Stimulated activated CD4-positive, alpha-beta T cell treated with anti-CD3 and anti-CD28 coated beads, Interleukin-15, amount 100 ng/mL, for 1 hour (primary cell): Measurements from ENCODE around the gene TBX18.

Experiments
- DNase-seq, 2 donors: peaks; one replicate each; pipeline ENCODE4 v3.0.0-alpha.2; 2020; ENCODE audit warnings: low read depth in 1 of 2, low spot score in 1 of 2

TBX18 gene

DNA sequence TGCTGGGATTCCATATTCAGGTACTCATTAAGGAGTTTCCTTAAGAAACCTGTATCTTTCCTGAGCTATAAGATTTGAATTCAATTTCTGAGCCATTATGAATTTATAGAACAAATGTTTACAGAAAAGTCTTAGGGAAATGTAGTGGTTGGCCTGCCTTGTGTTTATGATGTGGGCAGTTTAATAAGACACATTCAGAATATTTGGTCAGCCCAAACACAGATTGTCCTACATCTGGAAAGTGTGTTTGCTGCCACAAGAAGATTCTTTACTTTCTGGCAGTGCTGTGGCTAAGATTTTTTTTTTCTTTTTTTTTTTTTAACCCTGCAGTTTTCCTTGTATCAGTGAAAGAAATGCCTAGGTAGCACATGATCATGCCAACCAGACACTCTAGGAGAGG is 15.2 kb downstream of the TBX18 start:
- no peak for DNase-seq

GRCh38 chr6:84748376-84748775 is 16.0 kb downstream of the TBX18 start:
- no peak for DNase-seq

- no peak for DNase-seq
Observed at GRCh38 chr6:84743616-84744015, 20.8 kb downstream of the TBX18 start.

DNA sequence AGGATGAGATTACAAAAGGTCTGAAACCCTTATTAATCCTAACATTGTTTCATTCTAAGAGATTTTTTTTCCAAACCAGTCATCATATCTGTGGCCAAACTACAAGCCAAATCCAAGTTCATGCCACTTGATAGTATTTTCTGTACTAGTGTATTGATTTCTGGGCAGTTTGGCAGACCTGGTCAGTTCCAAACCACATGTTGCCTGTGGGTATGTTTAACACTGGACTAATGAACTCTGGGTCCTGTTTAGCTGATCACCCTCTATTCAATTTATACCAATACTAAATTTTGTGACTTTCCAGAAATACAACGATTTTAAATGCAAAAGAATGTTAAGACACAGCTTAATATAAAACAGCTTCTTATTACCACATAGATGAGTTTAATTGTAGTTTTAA is 24.0 kb downstream of the TBX18 start:
- no peak for DNase-seq

GRCh38 chr6:84739866-84740208 is 24.6 kb downstream of the TBX18 start:
- DNase-seq = no peak

DNA sequence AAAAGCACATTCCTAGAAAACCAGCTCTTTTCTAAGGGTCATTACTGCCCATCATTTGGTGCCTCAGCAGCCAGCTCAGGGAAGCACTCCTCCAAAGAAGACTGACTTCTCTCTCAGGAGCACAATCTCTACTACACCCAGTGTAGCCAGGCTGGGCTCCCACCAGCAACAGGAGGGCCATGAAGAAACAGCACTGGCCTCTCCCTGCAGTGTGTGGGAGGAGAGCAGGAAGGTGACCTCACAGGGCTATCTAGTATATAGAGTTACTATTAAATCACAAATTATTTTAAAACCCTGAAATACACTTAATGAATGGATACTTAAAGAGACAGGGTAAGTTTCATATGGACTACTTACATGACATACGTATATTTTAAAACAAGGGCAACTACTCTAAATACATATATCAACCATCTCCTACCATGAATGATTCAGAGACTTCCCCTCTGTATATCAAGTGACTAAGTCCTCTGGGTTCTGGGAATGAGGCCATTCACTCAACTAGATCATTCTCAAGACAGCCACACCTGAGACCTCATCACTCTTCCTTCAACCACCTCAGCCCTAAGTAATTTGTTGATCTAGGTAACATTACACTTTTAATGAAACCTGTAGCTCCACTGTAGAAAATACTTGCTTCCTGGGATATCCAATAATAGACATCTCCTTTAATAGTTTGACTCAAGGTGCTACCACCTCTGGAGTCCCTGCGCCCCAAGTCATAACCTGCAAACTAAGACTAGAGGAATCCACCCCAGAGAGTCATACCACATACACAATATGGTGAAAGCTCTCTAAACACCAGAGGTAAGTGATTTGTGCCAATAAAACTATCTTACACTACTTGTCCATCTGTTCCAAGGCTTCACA is 25.2 kb downstream of the TBX18 start:
- DNase-seq = no peak

GRCh38 chr6:84733889-84734288 is 30.5 kb downstream of the TBX18 start:
- DNase-seq = no peak

DNA sequence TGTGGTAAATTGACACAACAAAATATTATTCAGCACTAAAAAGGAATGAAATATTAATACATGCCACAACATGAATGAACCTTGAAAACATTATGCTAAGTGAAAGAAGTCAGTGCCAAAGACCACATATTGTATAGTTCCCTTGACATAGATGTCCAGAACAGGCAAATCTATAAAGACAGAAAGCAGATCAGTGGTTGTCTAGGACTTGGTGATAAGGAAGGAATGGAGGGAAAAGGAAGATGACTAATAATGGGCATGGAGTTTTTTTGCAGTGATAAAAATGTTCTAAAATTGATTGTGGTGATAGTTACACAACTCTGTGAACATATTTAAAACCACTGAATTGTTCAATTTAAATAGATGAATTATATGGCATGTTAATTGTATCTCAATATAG is 32.5 kb downstream of the TBX18 start:
- DNase-seq = no peak

DNA sequence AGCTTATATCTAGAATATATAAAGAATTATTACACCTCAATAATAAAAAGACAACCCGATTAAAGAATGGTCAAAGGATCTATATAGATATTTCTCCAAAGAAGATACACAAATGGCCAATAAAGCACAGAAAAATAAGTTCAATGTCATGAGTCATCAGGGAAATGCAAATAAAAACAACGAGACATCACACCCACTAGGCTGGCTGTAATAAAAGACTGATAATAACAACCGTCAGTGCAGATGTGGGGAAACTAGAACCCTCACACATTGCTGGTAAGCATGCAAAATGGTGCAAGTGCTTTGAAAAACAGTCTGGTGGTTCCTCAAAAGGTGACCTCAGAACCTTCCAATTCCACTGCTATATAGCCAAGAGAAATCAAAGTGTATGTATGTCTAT is 33.0 kb downstream of the TBX18 start:
- DNase-seq = no peak

DNA sequence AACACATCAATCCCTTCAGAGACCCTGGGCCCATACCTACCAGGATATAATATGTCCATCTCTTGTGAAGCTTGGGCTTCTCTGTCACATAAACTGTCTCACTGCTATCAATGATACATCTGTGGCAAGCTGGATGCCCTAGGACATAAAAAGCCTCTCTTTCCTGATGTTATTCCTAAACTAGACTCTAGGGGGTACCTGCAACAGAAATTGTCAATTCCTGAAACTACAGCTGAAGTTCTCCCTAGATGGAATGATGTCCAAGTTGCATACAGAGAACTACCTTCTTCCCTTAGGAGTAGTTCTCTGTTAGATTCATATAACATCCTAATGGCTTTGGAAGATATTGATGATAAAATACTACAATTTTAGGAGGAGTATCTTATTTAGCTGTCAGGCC is 35.8 kb downstream of the TBX18 start:
- DNase-seq = no peak

DNA sequence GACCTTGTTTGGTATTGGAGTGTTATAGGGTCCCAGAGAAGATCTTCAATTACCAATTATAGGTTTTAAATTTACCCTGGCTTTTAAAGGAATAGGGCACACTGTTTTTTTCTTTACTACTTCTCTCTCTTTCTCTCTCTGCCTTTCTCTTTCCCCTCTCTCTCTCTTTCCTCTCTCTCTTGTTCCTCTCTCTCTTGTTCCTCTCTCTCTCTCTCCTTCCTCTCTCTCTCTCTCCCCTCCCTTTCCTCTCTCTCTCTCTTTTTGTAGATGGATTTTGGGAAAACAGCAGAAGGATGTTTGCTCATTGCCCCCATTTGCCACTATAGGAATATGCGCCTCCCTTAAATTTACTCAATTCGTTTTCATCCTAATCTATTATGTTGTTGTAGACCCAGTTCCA is 45.2 kb downstream of the TBX18 start:
- DNase-seq = no peak

DNA sequence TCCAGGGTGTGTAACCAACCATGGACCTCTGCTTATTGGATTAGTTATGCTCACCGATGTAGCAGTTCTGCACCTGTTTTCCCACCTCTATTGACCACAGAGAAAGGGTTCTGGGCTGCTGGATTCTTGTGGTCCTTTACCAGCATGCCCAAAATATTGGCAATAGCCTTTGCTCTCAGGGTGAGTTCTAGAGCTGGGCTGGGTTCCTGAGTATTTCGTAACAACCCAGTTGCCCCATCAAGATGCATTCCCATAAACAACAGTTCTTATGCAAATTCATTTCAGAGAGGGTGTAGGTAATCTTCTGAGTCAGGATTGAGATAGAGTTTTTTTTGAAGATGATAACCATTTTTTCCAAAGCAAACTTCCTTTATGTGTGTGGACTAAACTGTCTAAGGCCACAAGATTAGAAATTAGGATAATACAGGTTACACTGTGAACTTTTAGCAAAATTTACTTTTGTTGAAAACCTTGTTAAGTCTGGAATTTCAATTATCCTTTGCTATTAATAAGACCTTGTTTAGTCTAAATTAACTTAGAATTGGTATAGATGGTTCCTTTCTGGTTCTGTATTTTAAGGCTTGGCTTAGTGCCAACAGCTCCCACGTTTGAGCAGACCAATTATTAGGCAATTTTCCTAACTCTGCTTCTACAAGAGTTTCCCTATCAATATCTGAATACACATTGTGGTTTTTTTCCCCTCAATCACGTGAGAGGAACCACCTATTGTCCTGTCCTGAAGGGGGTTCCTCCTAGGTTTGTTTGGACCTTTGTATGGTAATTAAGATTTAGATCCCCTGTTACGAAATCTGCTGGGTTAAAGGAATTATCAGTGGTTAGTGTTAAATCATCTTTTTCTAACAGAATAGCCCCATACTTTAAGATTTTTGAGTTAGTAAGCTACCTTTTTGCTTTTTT is 46.1 kb downstream of the TBX18 start:
- no peak for DNase-seq

DNA sequence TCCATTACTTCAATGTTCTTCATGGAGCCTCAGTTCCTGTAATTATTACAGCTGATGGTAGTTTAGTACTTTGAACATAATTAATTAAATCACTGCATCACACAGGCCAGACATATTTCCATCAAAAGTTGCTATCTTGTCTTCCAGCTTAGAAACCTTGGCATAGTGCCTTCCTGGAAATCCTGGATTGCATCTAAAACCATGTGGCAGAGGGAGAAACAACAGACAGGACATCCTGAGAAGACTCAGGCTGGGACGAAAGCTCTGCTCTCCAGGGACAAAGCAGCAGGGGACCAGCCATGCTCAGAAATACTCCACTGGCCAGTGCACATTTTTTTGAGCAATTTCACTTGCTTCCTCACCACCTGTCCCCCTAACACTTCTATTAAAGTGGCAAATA is 55.3 kb downstream of the TBX18 start:
- no peak for DNase-seq

DNA sequence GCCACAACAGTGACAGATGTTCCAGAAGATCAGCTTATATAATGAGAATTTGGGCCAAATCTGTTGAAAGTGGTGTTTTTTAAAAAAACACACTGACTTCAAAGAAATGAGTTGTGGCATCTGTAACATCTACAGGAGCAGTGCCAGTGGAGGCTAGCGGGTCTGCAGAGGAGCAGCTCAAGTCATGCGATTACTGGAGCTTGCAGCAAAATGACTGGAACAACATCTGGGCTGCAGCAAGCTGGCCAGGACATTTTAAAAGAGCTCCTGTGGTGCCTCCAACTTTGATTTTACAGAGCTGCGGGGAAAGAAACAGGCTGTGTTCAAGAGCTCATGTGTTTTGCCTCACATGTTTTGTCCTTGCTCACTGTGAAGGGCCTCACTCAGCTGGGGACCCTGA is 57.2 kb downstream of the TBX18 start:
- no peak for DNase-seq

- DNase-seq = no peak
Observed at GRCh38 chr6:84696166-84696565, 68.2 kb downstream of the TBX18 start.

DNA sequence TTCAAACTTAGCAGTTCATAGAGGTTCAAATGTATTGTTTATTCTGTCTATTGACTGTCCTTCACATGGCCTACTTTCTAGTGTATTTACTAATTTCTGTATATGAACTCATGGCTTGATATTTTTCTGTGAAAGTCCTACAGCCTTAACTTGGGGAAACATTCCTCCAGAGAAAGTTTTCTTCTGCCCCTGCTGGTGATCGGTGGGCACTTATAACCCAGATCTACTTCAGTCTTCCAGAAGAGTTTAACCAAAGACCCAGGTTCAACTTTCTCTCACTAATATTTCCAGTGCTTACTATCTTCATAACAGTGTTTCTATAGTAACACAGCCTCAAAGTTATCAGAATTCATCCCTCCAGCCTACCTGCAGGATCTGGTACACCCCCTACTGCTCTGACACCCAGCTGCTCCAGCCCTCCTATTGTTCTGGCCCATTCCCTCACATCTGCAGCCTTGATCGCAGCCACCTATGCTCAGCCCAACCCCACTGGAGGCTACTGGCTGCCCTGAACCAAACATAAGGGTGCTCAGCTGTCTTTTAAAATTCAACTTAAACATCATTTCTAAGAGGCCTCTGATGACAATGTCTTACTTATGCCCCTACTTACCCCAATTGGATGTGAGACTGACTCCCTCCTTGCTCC is 72.3 kb downstream of the TBX18 start:
- no peak for DNase-seq

DNA sequence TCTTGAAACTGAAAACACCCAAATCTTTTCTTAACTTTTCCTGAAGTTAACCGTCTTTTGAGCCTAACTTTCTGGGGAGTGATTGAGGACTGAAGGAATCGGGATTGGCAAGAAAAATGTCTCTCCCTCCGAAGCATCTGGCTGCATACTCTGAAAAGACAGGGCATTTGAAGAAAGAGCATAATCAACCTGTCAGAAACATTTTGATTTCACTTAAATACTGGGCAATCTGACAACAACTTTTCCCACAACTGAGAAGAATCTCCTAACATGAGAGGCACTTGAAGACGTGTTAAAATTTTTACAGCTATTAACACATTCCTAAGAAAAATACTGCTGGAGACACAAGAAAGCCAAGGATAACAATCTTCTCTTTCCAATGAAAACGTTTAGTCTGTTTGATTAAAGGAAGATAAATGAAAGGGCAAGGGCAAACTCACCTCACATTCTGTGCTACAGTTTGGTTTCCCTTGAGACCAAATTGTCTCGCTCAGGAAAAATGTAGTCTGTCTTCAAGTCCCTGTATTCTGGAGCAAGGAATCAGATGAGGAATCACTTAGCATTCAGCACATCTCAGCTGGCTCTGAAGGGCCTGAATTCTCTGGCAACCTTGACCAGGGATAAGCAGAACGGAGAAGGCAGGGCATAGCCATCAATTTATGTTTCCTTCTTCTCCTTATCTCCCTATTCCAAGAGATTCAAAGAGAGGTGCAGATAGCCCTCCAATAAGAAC is 76.1 kb downstream of the TBX18 start:
- no peak for DNase-seq

GRCh38 chr6:84687431-84687830 is 77.0 kb downstream of the TBX18 start:
- DNase-seq = no peak

DNA sequence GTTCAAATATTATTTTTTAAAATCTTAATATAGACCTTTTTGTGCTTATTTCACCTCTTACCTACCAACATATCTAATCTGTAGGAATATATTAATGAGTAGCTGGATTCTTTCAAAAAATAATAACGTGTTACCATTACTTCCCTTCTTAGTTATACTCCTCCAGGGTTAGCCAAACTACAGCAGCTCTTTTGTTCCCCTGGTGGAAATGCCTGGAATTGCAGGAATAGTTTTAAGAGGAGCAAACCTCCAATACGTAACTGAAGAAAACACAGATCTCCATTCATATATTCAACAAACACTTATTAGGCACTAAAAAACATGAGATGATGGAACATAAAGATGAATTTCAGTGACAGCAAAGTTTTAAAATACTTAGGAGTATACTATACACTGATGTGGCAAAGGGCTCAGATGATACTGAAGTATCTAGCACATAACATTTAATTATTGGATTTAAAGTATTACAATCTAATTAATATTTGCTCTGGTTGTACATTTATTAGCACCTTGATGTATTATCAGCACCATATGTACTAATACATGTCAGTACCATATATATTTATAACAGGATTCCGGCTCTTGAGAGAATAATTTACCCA is 78.3 kb downstream of the TBX18 start:
- DNase-seq = no peak

GRCh38 chr6:84681693-84682326 is 82.6 kb downstream of the TBX18 start:
- no peak for DNase-seq
